HepG2 (cell line): ENCODE data around the gene AKAP10. TPM values are rescaled to one million over a fixed set of nuclear protein-coding genes. Genes with fewer than 3 reads are reported as not detected.

ENCODE experiments used
- ATAC-seq: fragments of 200-7000 bp; cut with Tn5 transposase; 3 replicates; pipeline ENCODE4 v1.9.1; 2020; ENCODE audit warnings: mild to moderate bottlenecking, moderate library complexity
- BruUV-seq: library from RNA; stranded (reverse); fragments of 400-500 nt; replicated peaks from 2 replicates; lab custom pipeline; 2021; lab: Mats Ljungman, UMichigan
- CTCF ChIA-PET: fragments of 300-600 bp; formaldehyde crosslinking; extraction: SDS; loops from one replicate; lab custom pipeline; 2021; ENCODE audit warnings: low total read pairs, inconsistent platforms, low intra/inter-chr PET ratio; lab: Yijun Ruan, JAX
- POLR2A ChIA-PET: fragments of 350-600 bp; sonication (Branson Sonifier 250); formaldehyde crosslinking; loops from one replicate; lab custom pipeline; 2020; ENCODE audit warnings: antibody characterized with exemption, inconsistent platforms; lab: Yijun Ruan, JAX
- DNase-seq: peaks from one replicate; pipeline ENCODE4 v3.0.0-alpha.2; 2015; ENCODE audit warnings: low spot score
- FAIRE-seq: peaks from 3 replicates; lab custom pipeline; 2011; peaks lifted over from hg19 to GRCh38; lab: Jason Lieb, UNC
- H2AFZ ChIP-seq: one replicate; pipeline ENCODE4 v1.6.1; 2011; ENCODE audit warnings: low read length, inconsistent platforms
- H3K27ac ChIP-seq: fragments of 300-600 bp; 3 replicates; pipeline ENCODE4 v1.8.0; 2011; ENCODE audit warnings: mixed run types, mild to moderate bottlenecking, mixed read lengths, low read length, inconsistent platforms; ENCODE audit not compliant: insufficient read depth; ENCODE audit errors: extremely low read length
- H3K27me3 ChIP-seq, 2 experiments: fragments of 200-600 bp in 1 of 2; 2 replicates in 1 of 2; 3 replicates in 1 of 2; pipeline versions ENCODE4 v1.6.0 to v1.8.0; 2011; ENCODE audit warnings: low read length in 2 of 2, mild to moderate bottlenecking in 2 of 2, moderate library complexity in 2 of 2, inconsistent platforms in 1 of 2; ENCODE audit not compliant: insufficient read depth in 2 of 2, control insufficient read depth in 1 of 2
- H3K36me3 ChIP-seq, 2 experiments: fragments of 200-600 bp in 1 of 2; replicated peaks in 1 of 2; 2 replicates in 1 of 2; 3 replicates in 1 of 2; pipeline versions ENCODE4 v1.5.1 to v1.8.0; 2011; ENCODE audit warnings: low read length in 2 of 2, inconsistent platforms in 1 of 2; ENCODE audit not compliant: insufficient read depth in 2 of 2, control insufficient read depth in 1 of 2
- H3K4me1 ChIP-seq: 2 replicates; pipeline ENCODE4 v1.5.1; 2012; ENCODE audit warnings: low read length, inconsistent platforms; ENCODE audit not compliant: insufficient read depth
- H3K4me2 ChIP-seq: 2 replicates; pipeline ENCODE4 v1.6.0; 2011; ENCODE audit warnings: low read depth, low read length, inconsistent platforms
- H3K4me3 ChIP-seq, 3 experiments: fragments of 200-600 bp in 1 of 3; sonication (generic), shearing (Covaris generic) in 1 of 3; replicated peaks in 1 of 3; 2 replicates each; pipeline ENCODE4 v1.5.1; 2011 to 2016; ENCODE audit warnings: low read length in 3 of 3, inconsistent platforms in 2 of 3, low read depth in 2 of 3, mild to moderate bottlenecking in 2 of 3, control low read depth in 1 of 3, mixed read lengths in 1 of 3; ENCODE audit not compliant: insufficient read depth in 1 of 3
- H3K79me2 ChIP-seq: one replicate; pipeline ENCODE4 v1.6.1; 2011; ENCODE audit warnings: low read length, inconsistent platforms; ENCODE audit not compliant: insufficient read depth
- H3K9ac ChIP-seq: 2 replicates; pipeline ENCODE4 v1.6.0; 2011; ENCODE audit warnings: mild to moderate bottlenecking, low read depth, low read length, inconsistent platforms; ENCODE audit not compliant: insufficient read depth
- H3K9me3 ChIP-seq: 2 replicates; pipeline ENCODE4 v1.5.1; 2012; ENCODE audit warnings: mild to moderate bottlenecking, low read length
- H4K20me1 ChIP-seq: 2 replicates; pipeline ENCODE4 v1.6.0; 2011; ENCODE audit warnings: inconsistent platforms, mild to moderate bottlenecking, low read length, moderate library complexity; ENCODE audit not compliant: insufficient read depth
- BCL6 ChIP-seq: IDR thresholded peaks from 2 replicates; pipeline ENCODE4 v1.6.1; 2016; ENCODE audit warnings: missing genetic modification reagents, missing compliant biosample characterization
- DR1 ChIP-seq: sonication (generic); formaldehyde crosslinking; IDR thresholded peaks from 2 replicates; pipeline ENCODE4 v1.8.0; 2021; ENCODE audit warnings: mild to moderate bottlenecking, missing genetic modification reagents, inconsistent platforms
- FIP1L1 ChIP-seq: fragments of 200-400 bp; formaldehyde crosslinking; IDR thresholded peaks from 2 replicates; pipeline ENCODE4 v1.6.1; 2018; ENCODE audit warnings: low read depth, mild to moderate bottlenecking, low read length, moderate library complexity, borderline replicate concordance; ENCODE audit not compliant: insufficient read depth
- MAFK ChIP-seq, 2 experiments: IDR thresholded peaks in 1 of 2; conservative IDR thresholded peaks in 1 of 2; 2 replicates each; pipeline ENCODE4 v1.6.1; 2011; ENCODE audit warnings: improper control_type of control experiment in 2 of 2, low read length in 2 of 2
- PRPF4 ChIP-seq: fragments of 200-400 bp; formaldehyde crosslinking; IDR thresholded peaks from 2 replicates; pipeline ENCODE4 v1.6.1; 2016; ENCODE audit warnings: low read length, low read depth; ENCODE audit not compliant: poor library complexity, severe bottlenecking
- SAP130 ChIP-seq: IDR thresholded peaks from 2 replicates; pipeline ENCODE4 v1.6.1; 2016; ENCODE audit warnings: low read depth
- SMAD1 ChIP-seq: sonication (generic); formaldehyde crosslinking; IDR thresholded peaks from 2 replicates; pipeline ENCODE4 v1.4.0; 2020; ENCODE audit warnings: missing genetic modification reagents, low read depth, mild to moderate bottlenecking, borderline replicate concordance
- SMAD9 ChIP-seq: sonication (generic); formaldehyde crosslinking; IDR thresholded peaks from 2 replicates; pipeline ENCODE4 v1.5.1; 2020; ENCODE audit warnings: mild to moderate bottlenecking, missing genetic modification reagents
- SP5 ChIP-seq: IDR thresholded peaks from 2 replicates; pipeline ENCODE4 v1.6.1; 2016; ENCODE audit warnings: low read depth, borderline replicate concordance
- XRCC5 ChIP-seq: fragments of 200-400 bp; formaldehyde crosslinking; optimal IDR thresholded peaks from 2 replicates; pipeline ENCODE3; 2017; ENCODE audit warnings: mild to moderate bottlenecking, low read length
- ZFP82 ChIP-seq: sonication (generic); formaldehyde crosslinking; IDR thresholded peaks from 2 replicates; pipeline ENCODE4 v1.5.1; 2020; ENCODE audit warnings: mild to moderate bottlenecking, missing genetic modification reagents, borderline replicate concordance
- ZNF143 ChIP-seq: sonication (generic); formaldehyde crosslinking; IDR thresholded peaks from 2 replicates; pipeline ENCODE4 v1.4.0; 2020; ENCODE audit warnings: missing genetic modification reagents
- ZNF343 ChIP-seq: sonication (generic); formaldehyde crosslinking; IDR thresholded peaks from 2 replicates; pipeline ENCODE4 v1.4.0; 2020; ENCODE audit warnings: mild to moderate bottlenecking, missing genetic modification reagents
- ZNF7 ChIP-seq: IDR thresholded peaks from 2 replicates; pipeline ENCODE4 v1.6.1; 2016; ENCODE audit warnings: missing biosample characterization, missing genetic modification reagents
- ZNF747 ChIP-seq: sonication (generic); formaldehyde crosslinking; IDR thresholded peaks from 2 replicates; pipeline ENCODE4 v1.8.1; 2023; ENCODE audit warnings: missing genetic modification reagents, mild to moderate bottlenecking, borderline replicate concordance
- WGBS: methylation state at CpG from one replicate; pipeline ENCODE4 v1.1.6; 2017; ENCODE audit warnings: low lambda C conversion rate; 5-methylcytosine and 5-hydroxymethylcytosine counted together
- in situ Hi-C: cut with HindIII; loops from 2 replicates; pipeline ENCODE4 v1.10.0; 2017; ENCODE audit warnings: low pct_unique_long_range_greater_than_20kb; ENCODE audit not compliant: extremely low pct_ligation_motif_present
- intact Hi-C: fragments of 100-400 bp; cut with micrococcal nuclease; formaldehyde crosslinking; loops from one replicate; pipeline ENCODE4 v1.10.0; 2022; ENCODE audit not compliant: unreplicated experiment
- polyA plus RNA-seq, 8 experiments: library from polyadenylated mRNA; depleted of rRNA in 3 of 8; stranded (reverse) in 7 of 8; unstranded in 1 of 8; fragments of >200 nt; fragmentation: Illumina TruSeq in 4 of 8; extraction: Trizol in 4 of 8; gene quantifications; 2 replicates each; pipeline versions ENCODE4 v1.2.1 to v1.2.3, GENCODE V29; 2011 to 2016; ENCODE audit warnings: low read depth in 4 of 8, missing spikeins in 1 of 8, mixed read lengths in 1 of 8; ENCODE audit not compliant: insufficient read depth in 1 of 8
- total RNA-seq, 5 experiments: library from RNA; depleted of rRNA; stranded (reverse); fragments of >200 nt; fragmentation: Illumina TruSeq; extraction: Trizol; gene quantifications; 2 replicates each; pipeline ENCODE4 v1.2.3, GENCODE V29; 2016; ENCODE audit warnings: low read depth in 1 of 5
- TF ChIP-seq, protein P1 (sequence below): sonication (generic); formaldehyde crosslinking; conservative IDR thresholded peaks from 2 replicates; pipeline ENCODE4 v1.8.0; 2022; ENCODE audit warnings: mild to moderate bottlenecking, moderate library complexity, missing genetic modification reagents
- TF ChIP-seq, protein P2 (sequence below): IDR thresholded peaks from 2 replicates; pipeline ENCODE4 v1.6.1; 2016; ENCODE audit warnings: low read depth, borderline replicate concordance

Gene AKAP10
- total and polyA plus RNA-seq, 2 of the 13 experiments (the other 11 are each of a cell fraction or from before 2014, with no cell fraction given): 17.6 to 21.7 TPM

DNA sequence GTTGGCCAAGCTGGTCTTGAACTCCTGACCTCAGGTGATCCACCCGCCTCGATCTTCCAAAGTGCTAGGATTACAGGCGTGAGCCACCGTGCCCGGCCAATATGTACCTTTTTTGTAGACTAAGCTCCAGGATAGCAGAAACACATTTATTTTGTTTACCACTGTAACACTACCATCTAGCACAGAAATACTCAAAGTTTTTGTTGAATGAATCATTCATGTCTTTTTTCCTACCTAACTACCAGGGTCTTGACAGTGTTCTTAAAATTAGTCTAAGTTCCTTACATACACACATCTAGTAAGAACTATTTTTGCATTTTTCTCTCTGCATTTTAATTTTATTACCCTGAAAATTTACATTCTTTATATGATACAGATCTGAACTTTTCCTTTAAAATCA is 44.4 kb downstream of the AKAP10 start (continued):
- TF ChIP-seq, protein P1, sequence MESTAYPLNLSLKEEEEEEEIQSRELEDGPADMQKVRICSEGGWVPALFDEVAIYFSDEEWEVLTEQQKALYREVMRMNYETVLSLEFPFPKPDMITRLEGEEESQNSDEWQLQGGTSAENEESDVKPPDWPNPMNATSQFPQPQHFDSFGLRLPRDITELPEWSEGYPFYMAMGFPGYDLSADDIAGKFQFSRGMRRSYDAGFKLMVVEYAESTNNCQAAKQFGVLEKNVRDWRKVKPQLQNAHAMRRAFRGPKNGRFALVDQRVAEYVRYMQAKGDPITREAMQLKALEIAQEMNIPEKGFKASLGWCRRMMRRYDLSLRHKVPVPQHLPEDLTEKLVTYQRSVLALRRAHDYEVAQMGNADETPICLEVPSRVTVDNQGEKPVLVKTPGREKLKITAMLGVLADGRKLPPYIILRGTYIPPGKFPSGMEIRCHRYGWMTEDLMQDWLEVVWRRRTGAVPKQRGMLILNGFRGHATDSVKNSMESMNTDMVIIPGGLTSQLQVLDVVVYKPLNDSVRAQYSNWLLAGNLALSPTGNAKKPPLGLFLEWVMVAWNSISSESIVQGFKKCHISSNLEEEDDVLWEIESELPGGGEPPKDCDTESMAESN: no peak
- TF ChIP-seq, protein P2, sequence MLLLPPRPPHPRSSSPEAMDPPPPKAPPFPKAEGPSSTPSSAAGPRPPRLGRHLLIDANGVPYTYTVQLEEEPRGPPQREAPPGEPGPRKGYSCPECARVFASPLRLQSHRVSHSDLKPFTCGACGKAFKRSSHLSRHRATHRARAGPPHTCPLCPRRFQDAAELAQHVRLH (CRISPR knock-in tag): no peak
- no peak for TF ChIP-seq ZFP82 (CRISPR knock-in tag)
- no peak for TF ChIP-seq DR1 (CRISPR knock-in tag)
- no peak for TF ChIP-seq BCL6 (CRISPR knock-in tag)
- no peak for TF ChIP-seq SMAD1
- no peak for TF ChIP-seq ZNF747 (CRISPR knock-in tag)
- TF ChIP-seq SAP130 (CRISPR knock-in tag): no peak
- TF ChIP-seq SMAD9 (CRISPR knock-in tag): no peak
- no peak for TF ChIP-seq SP5 (CRISPR knock-in tag)
- TF ChIP-seq ZNF143 (CRISPR knock-in tag): no peak
- TF ChIP-seq ZNF7 (CRISPR knock-in tag): no peak

DNA sequence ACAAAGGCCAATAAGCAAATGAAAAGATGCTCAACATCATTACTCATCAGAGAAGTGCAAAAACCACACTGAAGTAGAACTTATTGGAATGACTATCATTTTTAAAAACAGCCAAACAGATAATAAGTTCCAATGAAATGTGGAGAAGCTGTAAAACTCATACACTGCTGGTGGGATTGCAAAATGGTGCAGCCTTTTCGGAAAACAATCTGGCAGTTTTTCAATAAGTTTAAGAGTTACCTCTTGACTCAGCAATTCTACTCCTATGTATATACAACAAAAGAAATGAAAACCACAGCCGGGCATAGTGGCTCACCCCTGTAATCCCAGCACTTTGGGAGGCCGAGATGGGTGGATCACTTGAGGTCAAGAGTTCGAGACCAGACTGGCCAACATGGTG is 49.3 kb downstream of the AKAP10 start:
- intact Hi-C loops: no loop called here
- POLR2A ChIA-PET: no interaction called here

More for the DNA sequence above, 49.3 kb downstream of the AKAP10 start:
- Histone ChIP-seq H3K9me3 (no peaks in the 10 kb centered on the region), H3K4me2 (no peak overlapping the region), H3K36me3 (peaks cover 5 to 71% of the 10 kb centered on the region in 2 experiments; a peak in 4 of 5 replicates), H3K9ac (no peak overlapping the region), H3K27ac (no peak overlapping the region), H3K27me3 (no peaks in the 10 kb centered on the region), H3K4me3 (no peak overlapping the region), H3K79me2 (no peaks in the 10 kb centered on the region), H3K4me1 (no peaks in the 10 kb centered on the region), H2AFZ (no peak overlapping the region), H4K20me1 (no peaks in the 10 kb centered on the region)
- DNase-seq (no peak), FAIRE-seq (no peak), ATAC-seq (no peak)
- TF ChIP-seq ZNF343 (CRISPR knock-in tag) (no peak), MAFK (conservative IDR thresholded peaks at IDR 0.05 in 1 of 2, IDR thresholded peaks at IDR 0.05 in 1 of 2; ENCODE audit: low read length in 2 of 2) (0 out of 4 replicates have a peak, but pooled peaks of 1 of the 2 experiments have one; percentile 7), FIP1L1 (no peak), XRCC5 (no peak), PRPF4 (no peak)
- 99% methylated on average over 4 of the region's 4 CpGs for WGBS
- no TSS peak for BruUV-seq
- in situ Hi-C loops: no loop called here
- CTCF ChIA-PET: no interaction called here
